ENCODE data around the gene PPP2R2D.

DNA sequence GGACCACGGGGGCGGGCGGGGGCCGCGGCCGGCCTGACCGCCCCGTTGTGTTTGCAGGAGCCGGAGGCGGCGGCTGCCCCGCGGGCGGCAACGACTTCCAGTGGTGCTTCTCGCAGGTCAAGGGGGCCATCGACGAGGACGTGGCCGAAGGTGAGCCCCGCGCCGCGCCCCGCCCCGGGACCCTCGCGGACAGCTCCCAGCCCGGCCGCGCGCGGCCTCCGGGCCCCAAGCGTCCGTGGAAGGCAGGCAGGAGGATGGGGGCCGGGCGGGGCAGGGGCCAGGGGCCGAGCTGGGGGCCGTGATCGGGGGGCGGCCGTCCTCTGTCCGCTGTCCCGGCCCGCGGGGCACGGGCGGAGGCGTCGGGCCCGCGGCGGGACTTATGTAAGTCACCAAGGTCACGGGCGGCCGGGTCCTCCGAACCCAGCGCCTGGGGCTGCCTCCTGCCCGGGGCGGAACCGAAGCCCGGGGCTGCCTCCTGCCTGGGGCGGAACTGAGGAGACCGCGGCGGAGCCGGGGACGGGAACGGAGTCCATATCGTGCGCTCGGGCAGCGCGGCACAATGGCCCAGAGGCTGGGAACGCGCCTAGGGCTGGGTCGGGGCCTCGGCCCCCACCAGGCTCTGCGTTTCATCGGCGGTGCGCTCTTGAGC lies 497 bp downstream of the PPP2R2D start:
- TF ChIP-seq, protein P1, sequence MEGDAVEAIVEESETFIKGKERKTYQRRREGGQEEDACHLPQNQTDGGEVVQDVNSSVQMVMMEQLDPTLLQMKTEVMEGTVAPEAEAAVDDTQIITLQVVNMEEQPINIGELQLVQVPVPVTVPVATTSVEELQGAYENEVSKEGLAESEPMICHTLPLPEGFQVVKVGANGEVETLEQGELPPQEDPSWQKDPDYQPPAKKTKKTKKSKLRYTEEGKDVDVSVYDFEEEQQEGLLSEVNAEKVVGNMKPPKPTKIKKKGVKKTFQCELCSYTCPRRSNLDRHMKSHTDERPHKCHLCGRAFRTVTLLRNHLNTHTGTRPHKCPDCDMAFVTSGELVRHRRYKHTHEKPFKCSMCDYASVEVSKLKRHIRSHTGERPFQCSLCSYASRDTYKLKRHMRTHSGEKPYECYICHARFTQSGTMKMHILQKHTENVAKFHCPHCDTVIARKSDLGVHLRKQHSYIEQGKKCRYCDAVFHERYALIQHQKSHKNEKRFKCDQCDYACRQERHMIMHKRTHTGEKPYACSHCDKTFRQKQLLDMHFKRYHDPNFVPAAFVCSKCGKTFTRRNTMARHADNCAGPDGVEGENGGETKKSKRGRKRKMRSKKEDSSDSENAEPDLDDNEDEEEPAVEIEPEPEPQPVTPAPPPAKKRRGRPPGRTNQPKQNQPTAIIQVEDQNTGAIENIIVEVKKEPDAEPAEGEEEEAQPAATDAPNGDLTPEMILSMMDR (IDR thresholded peaks at IDR 0.05): no peak
- TF ChIP-seq POLR2A (IDR thresholded peaks at IDR 0.05) (no peak), POLR2AphosphoS5 (IDR thresholded peaks at IDR 0.05) (no peak)

Data from stomach (tissue), 4 donors.